Large intestine (tissue), 3 donors: Measurements from ENCODE around the gene ATP9B. TPM values are rescaled to one million over a fixed set of nuclear protein-coding genes. Genes with fewer than 3 reads are reported as not detected.

ENCODE experiments used
- DNase-seq, 2 donors: peaks; one replicate each; pipeline versions ENCODE4 v3.0.0 to v3.0.0-alpha.2; 2013
- H3K27ac ChIP-seq: one replicate; pipeline ENCODE4 v1.5.1; 2013; ENCODE audit warnings: low read length
- H3K27me3 ChIP-seq: 2 replicates; pipeline ENCODE4 v1.6.1; 2013; ENCODE audit warnings: low read length; ENCODE audit not compliant: control insufficient read depth, insufficient read depth
- H3K36me3 ChIP-seq: 2 replicates; pipeline ENCODE4 v1.6.1; 2013; ENCODE audit warnings: low read length; ENCODE audit not compliant: control insufficient read depth, insufficient read depth
- H3K4me1 ChIP-seq: one replicate; pipeline ENCODE4 v1.6.1; 2013; ENCODE audit warnings: low read length; ENCODE audit not compliant: control insufficient read depth, insufficient read depth
- H3K4me3 ChIP-seq: one replicate; pipeline ENCODE4 v1.5.1; 2013; ENCODE audit warnings: low read length
- H3K9me3 ChIP-seq: one replicate; pipeline ENCODE4 v1.6.1; 2013; ENCODE audit warnings: mild to moderate bottlenecking, low read depth, low read length, moderate library complexity; ENCODE audit not compliant: control insufficient read depth
- WGBS: methylation state at CpG from one replicate; pipeline ENCODE4 v1.1.5; 2013; ENCODE audit warnings: low lambda C conversion rate; ENCODE audit not compliant: insufficient coverage; 5-methylcytosine and 5-hydroxymethylcytosine counted together
- polyA plus RNA-seq: library from polyadenylated mRNA; unstranded; fragments of 120-200 nt; gene quantifications from one replicate; pipeline ENCODE4 v1.2.1, GENCODE V29; 2013

The ATP9B gene
- polyA plus RNA-seq, 1 donor = 19.9 TPM

- no peaks in the 10 kb centered on the region for H3K4me1 ChIP-seq
- no peaks in the 10 kb centered on the region for H3K36me3 ChIP-seq
- WGBS = no CpG with 5 or more reads among the region's 30 CpGs
- no peak overlapping the region for H3K4me3 ChIP-seq
- peak overlapping the region; percentile 53 for H3K27ac ChIP-seq
- H3K27me3 ChIP-seq = peaks cover 26% of the 10 kb centered on the region
- peaks cover 13% of the 10 kb centered on the region for H3K9me3 ChIP-seq
- no peak for DNase-seq
Observed at GRCh38 chr18:79406708-79407107, 337.5 kb downstream of the ATP9B start.

- Histone ChIP-seq H3K4me1 (no peaks in the 10 kb centered on the region), H3K36me3 (peaks cover 3% of the 10 kb centered on the region), H3K27me3 (peaks cover 14% of the 10 kb centered on the region), H3K27ac (no peak overlapping the region), H3K9me3 (peaks cover 13% of the 10 kb centered on the region), H3K4me3 (no peak overlapping the region)
- no peak for DNase-seq
- 96% methylated on average over 3 of the region's 3 CpGs for WGBS
Observed at GRCh38 chr18:79409313-79409712, 340.1 kb downstream of the ATP9B start.

- Histone ChIP-seq H3K4me3 (no peak overlapping the region), H3K4me1 (no peaks in the 10 kb centered on the region), H3K9me3 (peaks cover 13% of the 10 kb centered on the region), H3K36me3 (peaks cover 3% of the 10 kb centered on the region), H3K27ac (no peak overlapping the region), H3K27me3 (peaks cover 8% of the 10 kb centered on the region)
- no peak for DNase-seq
- WGBS = 87% methylated on average over 3 of the region's 30 CpGs
Observed at GRCh38 chr18:79410171-79410641, 341.0 kb downstream of the ATP9B start.

GRCh38 chr18:79410731-79411613 lies 341.8 kb downstream of the ATP9B start:
- Histone ChIP-seq H3K27ac (no peak overlapping the region), H3K4me3 (no peak overlapping the region), H3K9me3 (peaks cover 13% of the 10 kb centered on the region), H3K36me3 (peaks cover 3% of the 10 kb centered on the region), H3K27me3 (peaks cover 6% of the 10 kb centered on the region), H3K4me1 (no peaks in the 10 kb centered on the region)
- WGBS = no CpG with 5 or more reads among the region's 84 CpGs
- DNase-seq = no peak

GRCh38 chr18:79411614-79412526 lies 342.7 kb downstream of the ATP9B start:
- peaks cover 6% of the 10 kb centered on the region for H3K27me3 ChIP-seq
- DNase-seq = no peak
- 73% methylated on average over 5 of the region's 47 CpGs for WGBS
- H3K4me1 ChIP-seq = no peaks in the 10 kb centered on the region
- peaks cover 3% of the 10 kb centered on the region for H3K36me3 ChIP-seq
- no peak overlapping the region for H3K4me3 ChIP-seq
- H3K9me3 ChIP-seq = peaks cover 13% of the 10 kb centered on the region
- H3K27ac ChIP-seq = no peak overlapping the region

GRCh38 chr18:79413025-79413424 lies 343.8 kb downstream of the ATP9B start:
- Histone ChIP-seq H3K4me3 (no peak overlapping the region), H3K27me3 (peaks cover 3% of the 10 kb centered on the region), H3K4me1 (no peaks in the 10 kb centered on the region), H3K27ac (no peak overlapping the region), H3K36me3 (peaks cover 3% of the 10 kb centered on the region), H3K9me3 (peaks cover 13% of the 10 kb centered on the region)
- WGBS = 100% methylated on average over 1 of the region's 16 CpGs
- DNase-seq = no peak

- no CpG with 5 or more reads among the region's 16 CpGs for WGBS
- no peak for DNase-seq
- H3K27me3 ChIP-seq = peaks cover 3% of the 10 kb centered on the region
- no peaks in the 10 kb centered on the region for H3K4me1 ChIP-seq
- peaks cover 3% of the 10 kb centered on the region for H3K36me3 ChIP-seq
- peaks cover 13% of the 10 kb centered on the region for H3K9me3 ChIP-seq
- no peak overlapping the region for H3K4me3 ChIP-seq
- no peak overlapping the region for H3K27ac ChIP-seq
Observed at GRCh38 chr18:79413426-79413825, 344.2 kb downstream of the ATP9B start.

GRCh38 chr18:79413901-79414300 lies 344.7 kb downstream of the ATP9B start:
- no CpG with 5 or more reads among the region's 9 CpGs for WGBS
- DNase-seq = no peak
- Histone ChIP-seq H3K9me3 (peaks cover 13% of the 10 kb centered on the region), H3K36me3 (peaks cover 3% of the 10 kb centered on the region), H3K27me3 (peaks cover 3% of the 10 kb centered on the region), H3K4me1 (no peaks in the 10 kb centered on the region), H3K27ac (no peak overlapping the region), H3K4me3 (no peak overlapping the region)

- Histone ChIP-seq H3K27me3 (peaks cover 3% of the 10 kb centered on the region), H3K9me3 (peaks cover under 1% of the 10 kb centered on the region), H3K4me3 (no peak overlapping the region), H3K36me3 (peaks cover 3% of the 10 kb centered on the region), H3K4me1 (no peaks in the 10 kb centered on the region), H3K27ac (no peak overlapping the region)
- no peak for DNase-seq
- WGBS = 100% methylated on average over 1 of the region's 24 CpGs
Observed at GRCh38 chr18:79416022-79416676, 347.0 kb downstream of the ATP9B start.

- peaks cover 3% of the 10 kb centered on the region for H3K27me3 ChIP-seq
- no peak overlapping the region for H3K27ac ChIP-seq
- no peaks in the 10 kb centered on the region for H3K9me3 ChIP-seq
- no CpG with 5 or more reads among the region's 12 CpGs for WGBS
- DNase-seq = no peak
- H3K4me3 ChIP-seq = no peak overlapping the region
- peaks cover 3% of the 10 kb centered on the region for H3K36me3 ChIP-seq
- H3K4me1 ChIP-seq = no peaks in the 10 kb centered on the region
Observed at GRCh38 chr18:79416677-79417052, 347.5 kb downstream of the ATP9B start.
